OCI-LY1 (cell line): ENCODE results near the gene RAI1.

Source experiments
- H2AFZ ChIP-seq: fragments of 200-600 bp; sonication (generic), shearing (Covaris generic); 2 replicates; pipeline ENCODE4 v1.6.0; 2014; ENCODE audit warnings: antibody characterized with exemption, mild to moderate bottlenecking, low read length
- H3F3A ChIP-seq: fragments of 200-600 bp; sonication (generic), shearing (Covaris generic); 2 replicates; pipeline ENCODE4 v1.6.0; 2014; ENCODE audit warnings: mild to moderate bottlenecking, antibody characterized with exemption, low read length, moderate library complexity; ENCODE audit not compliant: insufficient read depth
- H3K27ac ChIP-seq: fragments of 200-600 bp; sonication (generic); 2 replicates; pipeline ENCODE4 v1.5.1; 2014; ENCODE audit warnings: low read length, mixed run types, mild to moderate bottlenecking, low read depth; ENCODE audit not compliant: poor library complexity, severe bottlenecking
- H3K27me3 ChIP-seq: fragments of 200-600 bp; sonication (generic); 2 replicates; pipeline ENCODE4 v1.6.0; 2014; ENCODE audit warnings: antibody characterized with exemption, mild to moderate bottlenecking, low read length, moderate library complexity; ENCODE audit not compliant: insufficient read depth
- H3K36me3 ChIP-seq: fragments of 200-600 bp; sonication (generic); 2 replicates; pipeline ENCODE4 v1.6.1; 2014; ENCODE audit warnings: mild to moderate bottlenecking, antibody characterized with exemption, low read length, moderate library complexity, mixed read lengths; ENCODE audit not compliant: insufficient read depth
- H3K4me1 ChIP-seq: fragments of 200-600 bp; sonication (generic); 2 replicates; pipeline ENCODE4 v1.5.1; 2014; ENCODE audit warnings: mild to moderate bottlenecking, low read length, moderate library complexity; ENCODE audit not compliant: insufficient read depth, severe bottlenecking
- H3K4me2 ChIP-seq: fragments of 200-600 bp; sonication (generic), shearing (Covaris generic); 2 replicates; pipeline ENCODE4 v1.6.1; 2014; ENCODE audit warnings: low read length
- H3K4me3 ChIP-seq: fragments of 200-600 bp; sonication (generic); 2 replicates; pipeline ENCODE4 v1.5.1; 2014; ENCODE audit warnings: low read length, low read depth, mild to moderate bottlenecking, mixed read lengths; ENCODE audit not compliant: poor library complexity, severe bottlenecking
- H3K79me2 ChIP-seq: fragments of 200-600 bp; shearing (Covaris generic); 2 replicates; pipeline ENCODE4 v1.6.1; 2016; ENCODE audit warnings: mixed run types, low read length, mixed read lengths; ENCODE audit not compliant: insufficient read depth
- H3K9ac ChIP-seq: fragments of 200-600 bp; sonication (generic), shearing (Covaris generic); 2 replicates; pipeline ENCODE4 v1.6.1; 2014; ENCODE audit warnings: mild to moderate bottlenecking, low read length, mixed read lengths
- H3K9me2 ChIP-seq: fragments of 200-600 bp; sonication (generic), shearing (Covaris generic); 2 replicates; pipeline ENCODE4 v1.6.1; 2014; ENCODE audit warnings: low read depth, mild to moderate bottlenecking, low read length, mixed read lengths
- H3K9me3 ChIP-seq: fragments of 200-600 bp; shearing (Covaris generic); 2 replicates; pipeline ENCODE4 v1.6.1; 2014; ENCODE audit warnings: low read length, mixed read lengths
- H4K20me1 ChIP-seq: fragments of 200-600 bp; sonication (generic), shearing (Covaris generic); 2 replicates; pipeline ENCODE4 v1.6.0; 2016; ENCODE audit warnings: mild to moderate bottlenecking, low read length; ENCODE audit not compliant: insufficient read depth
- EZH2 ChIP-seq: fragments of 200-600 bp; sonication (generic), shearing (Covaris generic); IDR thresholded peaks from 2 replicates; pipeline ENCODE4 v1.8.0; 2017; ENCODE audit warnings: borderline replicate concordance, mixed run types, mild to moderate bottlenecking, antibody characterized with exemption, low read length, moderate library complexity, mixed read lengths
- TF ChIP-seq, protein P1 (sequence below): fragments of 200-600 bp; sonication (generic), shearing (Covaris generic); IDR thresholded peaks from 2 replicates; pipeline ENCODE4 v1.5.1; 2017; ENCODE audit warnings: mild to moderate bottlenecking, antibody characterized with exemption, low read length, moderate library complexity, mixed read lengths

Gene RAI1

DNA sequence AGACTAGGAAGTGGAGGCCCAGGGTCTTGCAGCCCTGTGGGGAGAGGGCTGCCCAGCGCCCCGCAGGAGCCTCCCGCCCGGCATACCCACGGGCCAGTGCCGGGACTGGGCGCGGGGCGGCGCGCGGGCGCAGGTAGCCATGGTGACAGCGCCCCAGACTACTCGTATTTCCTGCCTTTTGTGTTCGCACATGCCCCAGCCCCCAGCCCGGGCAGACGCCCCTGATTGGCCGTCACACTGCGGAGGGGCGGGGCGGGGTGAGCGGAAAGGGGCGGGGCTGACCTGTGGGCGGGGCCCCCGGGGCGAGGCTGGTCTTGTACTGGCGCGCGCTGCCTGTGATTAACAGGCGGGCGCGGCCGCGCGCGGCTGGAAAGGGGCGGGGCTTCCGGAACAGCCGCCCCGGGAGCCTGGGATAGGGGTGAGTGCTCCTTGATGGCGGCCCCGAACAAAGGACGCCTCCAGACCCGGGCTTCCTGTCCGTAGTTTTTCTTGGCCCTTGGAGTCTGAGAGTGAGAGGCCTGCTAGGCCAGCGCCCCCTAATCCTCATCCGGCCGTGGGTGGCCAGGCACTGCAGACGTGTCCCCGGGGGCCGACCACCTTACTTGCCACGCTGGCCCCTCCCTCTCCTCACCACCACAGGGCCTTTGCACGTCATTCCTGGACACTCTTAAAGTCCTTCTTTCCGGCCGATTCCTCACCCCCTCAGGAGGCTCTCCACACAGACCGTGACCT is 71.0 kb downstream of the RAI1 start:
- no peaks in the 10 kb centered on the region for H3K79me2 ChIP-seq

DNA sequence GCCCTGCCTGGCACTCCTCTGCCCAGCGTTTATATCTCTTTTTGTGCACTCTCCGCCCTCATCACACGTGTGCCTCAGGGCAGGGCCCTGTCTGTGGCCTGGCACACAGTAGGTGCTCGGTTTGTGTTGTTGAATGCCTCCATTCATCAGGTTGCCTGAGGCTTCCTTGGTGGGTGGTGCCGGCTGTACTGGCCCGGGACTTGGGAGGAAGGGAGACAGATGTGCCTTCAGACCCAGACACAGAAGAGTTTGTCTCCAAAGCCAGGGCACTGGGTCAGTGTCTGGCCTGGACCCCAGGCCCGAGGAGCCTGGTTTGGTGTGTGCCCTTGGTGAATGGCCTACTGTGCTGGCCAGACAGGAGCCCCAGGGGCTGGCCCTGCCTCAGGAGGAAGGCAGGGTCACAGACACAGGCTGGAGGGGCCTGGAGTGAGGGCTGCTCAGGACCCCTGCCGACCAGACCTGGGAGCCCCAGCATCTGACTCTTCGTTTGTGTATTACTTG is 71.6 kb downstream of the RAI1 start:
- Histone ChIP-seq H3K9me3 (no peaks in the 10 kb centered on the region), H3K36me3 (no peaks in the 10 kb centered on the region; the same call in 1 of the 2 replicates), H2AFZ (no peak overlapping the region), H3K9me2 (no peaks in the 10 kb centered on the region), H3K4me2 (peak overlapping the region; percentile 99), H3K27ac (peak overlapping the region; percentile 100), H4K20me1 (no peaks in the 10 kb centered on the region), H3K4me1 (peaks cover 89% of the 10 kb centered on the region), H3K9ac (peak overlapping the region; percentile 95), H3F3A (no peaks in the 10 kb centered on the region), H3K27me3 (no peaks in the 10 kb centered on the region; the same call in 1 of the 2 replicates), H3K4me3 (peak overlapping the region; percentile 84), H3K79me2 (no peaks in the 10 kb centered on the region)
- TF ChIP-seq EZH2 = no peak
- TF ChIP-seq, protein P1, sequence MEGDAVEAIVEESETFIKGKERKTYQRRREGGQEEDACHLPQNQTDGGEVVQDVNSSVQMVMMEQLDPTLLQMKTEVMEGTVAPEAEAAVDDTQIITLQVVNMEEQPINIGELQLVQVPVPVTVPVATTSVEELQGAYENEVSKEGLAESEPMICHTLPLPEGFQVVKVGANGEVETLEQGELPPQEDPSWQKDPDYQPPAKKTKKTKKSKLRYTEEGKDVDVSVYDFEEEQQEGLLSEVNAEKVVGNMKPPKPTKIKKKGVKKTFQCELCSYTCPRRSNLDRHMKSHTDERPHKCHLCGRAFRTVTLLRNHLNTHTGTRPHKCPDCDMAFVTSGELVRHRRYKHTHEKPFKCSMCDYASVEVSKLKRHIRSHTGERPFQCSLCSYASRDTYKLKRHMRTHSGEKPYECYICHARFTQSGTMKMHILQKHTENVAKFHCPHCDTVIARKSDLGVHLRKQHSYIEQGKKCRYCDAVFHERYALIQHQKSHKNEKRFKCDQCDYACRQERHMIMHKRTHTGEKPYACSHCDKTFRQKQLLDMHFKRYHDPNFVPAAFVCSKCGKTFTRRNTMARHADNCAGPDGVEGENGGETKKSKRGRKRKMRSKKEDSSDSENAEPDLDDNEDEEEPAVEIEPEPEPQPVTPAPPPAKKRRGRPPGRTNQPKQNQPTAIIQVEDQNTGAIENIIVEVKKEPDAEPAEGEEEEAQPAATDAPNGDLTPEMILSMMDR = no peak; the same call in 1 of the 2 replicates

More for the DNA sequence above, 71.0 kb downstream of the RAI1 start:
- no peaks in the 10 kb centered on the region for H3K9me3 ChIP-seq
- H3K9ac ChIP-seq = peak overlapping the region; percentile 95
- no peaks in the 10 kb centered on the region for H3F3A ChIP-seq
- peak overlapping the region; percentile 99 for H3K4me2 ChIP-seq
- peak overlapping the region; percentile 84 for H3K4me3 ChIP-seq
- H4K20me1 ChIP-seq = no peaks in the 10 kb centered on the region
- H3K4me1 ChIP-seq = peaks cover 83% of the 10 kb centered on the region
- peak overlapping the region; percentile 100 for H3K27ac ChIP-seq
- no peaks in the 10 kb centered on the region; the same call in 1 of the 2 replicates for H3K36me3 ChIP-seq
- H2AFZ ChIP-seq = no peak overlapping the region
- no peaks in the 10 kb centered on the region for H3K9me2 ChIP-seq
- TF ChIP-seq, protein P1 = peak; percentile 46
- no peak for TF ChIP-seq EZH2
- H3K27me3 ChIP-seq = no peaks in the 10 kb centered on the region; the same call in 1 of the 2 replicates

DNA sequence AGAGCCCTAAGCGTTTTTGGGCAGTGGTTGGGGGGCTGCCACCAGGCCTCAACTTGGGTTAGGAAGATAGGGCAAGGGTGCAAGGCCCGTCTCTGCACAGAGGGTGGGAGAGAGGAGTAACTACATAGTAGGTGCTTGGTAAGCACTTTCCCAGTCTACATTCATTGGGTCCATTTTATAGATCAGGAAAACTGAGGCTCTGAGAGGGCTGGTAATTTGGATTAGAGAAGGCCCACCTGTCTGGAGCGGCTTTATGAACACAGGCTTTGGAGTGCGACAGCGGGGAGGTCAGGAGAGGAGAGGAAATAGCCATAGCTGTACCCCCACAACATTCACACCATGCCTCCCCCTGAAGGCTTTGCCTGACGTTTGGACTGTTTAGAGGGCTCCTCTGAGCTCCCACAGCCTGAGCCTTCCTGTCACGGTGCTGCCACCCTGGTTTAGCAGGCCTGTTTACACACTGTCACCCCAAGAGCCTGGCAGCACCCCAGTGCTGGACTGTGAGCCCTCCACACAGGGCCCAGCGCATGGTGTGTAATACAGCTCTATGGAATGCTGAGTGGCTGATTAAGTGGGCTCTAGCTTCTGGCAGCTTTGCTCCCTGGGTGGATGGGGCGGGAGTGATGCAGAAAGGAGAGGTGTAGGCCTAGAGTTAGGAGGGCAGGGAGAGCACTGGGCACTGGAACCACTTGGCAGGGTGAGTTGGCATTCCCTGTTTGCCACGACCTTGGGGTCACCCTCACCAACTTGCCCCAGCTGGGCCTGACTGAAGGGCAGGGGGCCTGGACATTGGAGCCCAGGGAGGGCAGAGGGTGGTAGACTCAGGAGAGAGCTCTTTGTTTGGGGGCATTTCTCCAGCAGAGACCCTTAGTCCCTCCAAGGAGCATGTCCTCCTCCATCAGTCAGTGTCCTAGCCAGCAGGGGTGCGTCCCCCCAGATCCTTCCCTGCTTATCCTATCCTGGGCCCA is 73.7 kb downstream of the RAI1 start:
- H3K4me3 ChIP-seq = no peak overlapping the region
- no peaks in the 10 kb centered on the region for H3K27me3 ChIP-seq
- H3K79me2 ChIP-seq = no peaks in the 10 kb centered on the region
- no peaks in the 10 kb centered on the region for H3F3A ChIP-seq
- TF ChIP-seq, protein P1 = no peak
- no peak for TF ChIP-seq EZH2
- no peaks in the 10 kb centered on the region for H3K9me3 ChIP-seq
- peak overlapping the region; percentile 32; the same call in 1 of the 2 replicates for H3K9ac ChIP-seq
- peak overlapping the region; percentile 100 for H3K27ac ChIP-seq
- H3K9me2 ChIP-seq = no peaks in the 10 kb centered on the region
- no peak overlapping the region for H2AFZ ChIP-seq
- peaks cover 97% of the 10 kb centered on the region for H3K4me1 ChIP-seq
- no peaks in the 10 kb centered on the region for H4K20me1 ChIP-seq
- peak overlapping the region; percentile 33; the same call in 1 of the 2 replicates for H3K4me2 ChIP-seq
- no peaks in the 10 kb centered on the region for H3K36me3 ChIP-seq
